AG09319 (cell line): Measurements from ENCODE around the gene IRX3.

Source experiments
- DNase-seq: peaks from one replicate; pipeline ENCODE4 v3.0.0-alpha.2; 2010; ENCODE audit warnings: low read depth; ENCODE audit errors: extremely low read depth
- CTCF ChIP-seq: IDR thresholded peaks from 2 replicates; pipeline ENCODE4 v1.5.1; 2011; ENCODE audit warnings: low read depth, mild to moderate bottlenecking, inconsistent platforms, low read length, moderate library complexity

IRX3 gene

GRCh38 chr16:54246454-54246821, 40.1 kb downstream of the IRX3 start:
- DNase-seq, result no peak
- no peak for TF ChIP-seq CTCF

- no peak for DNase-seq
- TF ChIP-seq CTCF, result no peak
Observed at GRCh38 chr16:54245788-54246453, 40.7 kb downstream of the IRX3 start.

- TF ChIP-seq CTCF, result no peak
- DNase-seq, result no peak
Observed at GRCh38 chr16:54244061-54244886, 42.3 kb downstream of the IRX3 start.

- no peak for TF ChIP-seq CTCF
- DNase-seq, result no peak
Observed at GRCh38 chr16:54243202-54243601, 43.4 kb downstream of the IRX3 start.

GRCh38 chr16:54242199-54242598, 44.4 kb downstream of the IRX3 start:
- no peak for DNase-seq
- no peak for TF ChIP-seq CTCF

- no peak for TF ChIP-seq CTCF
Observed at GRCh38 chr16:54241525-54241924, 45.1 kb downstream of the IRX3 start.

More at GRCh38 chr16:54241525-54241924, 45.1 kb downstream of the IRX3 start:
- no peak for DNase-seq
